Large intestine (tissue), 3 donors: ENCODE results near the gene WNT3. TPM values are rescaled to one million over a fixed set of nuclear protein-coding genes. Genes with fewer than 3 reads are reported as not detected.
"Not testable (repeated sequence)": the region's sequence is repeated elsewhere in the genome, so short reads cannot be mapped to it uniquely, and the experiment has no call there.

Experiments
- DNase-seq, 2 donors: peaks; one replicate each; pipeline versions ENCODE4 v3.0.0 to v3.0.0-alpha.2; 2013
- H3K27ac ChIP-seq: one replicate; pipeline ENCODE4 v1.5.1; 2013; ENCODE audit warnings: low read length
- H3K27me3 ChIP-seq: 2 replicates; pipeline ENCODE4 v1.6.1; 2013; ENCODE audit warnings: low read length; ENCODE audit not compliant: control insufficient read depth, insufficient read depth
- H3K36me3 ChIP-seq: 2 replicates; pipeline ENCODE4 v1.6.1; 2013; ENCODE audit warnings: low read length; ENCODE audit not compliant: control insufficient read depth, insufficient read depth
- H3K4me1 ChIP-seq: one replicate; pipeline ENCODE4 v1.6.1; 2013; ENCODE audit warnings: low read length; ENCODE audit not compliant: control insufficient read depth, insufficient read depth
- H3K4me3 ChIP-seq: one replicate; pipeline ENCODE4 v1.5.1; 2013; ENCODE audit warnings: low read length
- H3K9me3 ChIP-seq: one replicate; pipeline ENCODE4 v1.6.1; 2013; ENCODE audit warnings: mild to moderate bottlenecking, low read depth, low read length, moderate library complexity; ENCODE audit not compliant: control insufficient read depth
- WGBS: methylation state at CpG from one replicate; pipeline ENCODE4 v1.1.5; 2013; ENCODE audit warnings: low lambda C conversion rate; ENCODE audit not compliant: insufficient coverage; 5-methylcytosine and 5-hydroxymethylcytosine counted together
- polyA plus RNA-seq: library from polyadenylated mRNA; unstranded; fragments of 120-200 nt; gene quantifications from one replicate; pipeline ENCODE4 v1.2.1, GENCODE V29; 2013

Gene WNT3
- polyA plus RNA-seq, 1 donor, result 9.3 TPM

DNA sequence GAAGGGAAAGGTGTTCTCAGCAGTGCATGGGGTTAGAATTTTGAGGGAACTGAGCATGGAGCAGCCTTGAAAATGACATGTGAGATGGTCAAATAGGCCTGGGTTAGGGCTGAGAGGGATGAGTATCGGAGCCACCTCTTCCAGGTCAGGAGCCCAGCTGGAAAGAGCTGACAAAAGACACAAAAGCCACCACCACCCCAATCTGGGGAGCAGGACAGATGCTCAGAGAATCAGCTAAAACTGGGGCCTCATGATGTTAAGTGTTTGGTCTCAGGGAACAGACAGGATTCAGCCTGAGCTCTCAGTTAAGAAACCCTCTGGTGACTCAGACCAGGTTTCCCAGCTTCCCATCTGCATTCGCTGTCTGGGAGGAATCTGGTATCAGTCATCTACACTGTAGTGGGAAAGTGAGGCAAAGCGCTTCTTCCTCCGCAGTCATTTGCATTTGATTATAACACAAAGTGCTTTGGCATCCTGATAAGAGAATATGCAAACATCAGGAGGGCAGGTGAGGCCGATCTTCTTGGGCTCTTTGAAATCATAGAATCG lies 35.5 kb upstream of the WNT3 start:
- no peaks in the 10 kb centered on the region for H3K36me3 ChIP-seq
- H3K4me3 ChIP-seq, result no peak overlapping the region
- no peak overlapping the region for H3K27ac ChIP-seq
- H3K9me3 ChIP-seq, result peaks cover 3% of the 10 kb centered on the region
- peaks cover 36% of the 10 kb centered on the region for H3K27me3 ChIP-seq
- H3K4me1 ChIP-seq, result peaks cover 12% of the 10 kb centered on the region
- WGBS, result no CpG with 5 or more reads among the region's 6 CpGs
- DNase-seq, result no peak

DNA sequence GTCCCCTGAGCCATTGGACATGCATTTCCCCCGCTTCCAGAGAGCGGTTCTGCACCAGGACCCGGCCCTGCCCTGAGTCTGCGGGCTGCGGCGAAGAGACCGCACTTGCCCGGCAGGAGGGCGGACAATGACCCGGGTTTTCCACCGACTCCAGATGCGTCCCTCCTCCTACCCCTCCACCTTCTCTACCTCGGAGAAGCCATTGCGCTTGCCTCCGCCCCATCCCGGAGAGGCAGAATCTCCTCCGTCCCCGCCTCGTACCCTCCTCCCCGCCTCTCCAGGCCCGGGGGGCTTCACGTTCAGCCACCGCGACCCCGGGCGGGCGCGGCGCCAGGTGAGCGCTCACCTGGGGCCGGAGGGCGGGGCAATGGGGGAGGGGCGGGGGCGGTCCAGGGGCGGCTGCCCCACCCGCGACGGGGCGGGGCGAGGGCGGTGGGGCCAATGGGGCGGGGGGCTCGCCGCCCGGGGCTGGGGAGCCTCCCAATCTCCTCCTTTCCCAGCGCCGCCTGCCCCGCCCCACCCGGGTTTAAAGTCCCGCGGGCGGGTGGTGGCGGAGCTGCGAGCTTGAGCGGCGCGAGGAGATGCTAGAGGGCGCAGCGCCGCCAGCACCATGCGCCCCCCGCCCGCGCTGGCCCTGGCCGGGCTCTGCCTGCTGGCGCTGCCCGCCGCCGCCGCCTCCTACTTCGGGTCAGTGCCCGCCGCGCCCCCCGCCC lies 32.7 kb upstream of the WNT3 start, which contains the start of gene WNT9B:
TSS of gene WNT9B (plus strand) at position 555 of the 713 bp plus-strand sequence. CDS start at position 611, 56 bp downstream.
- no peaks in the 10 kb centered on the region for H3K36me3 ChIP-seq
- peaks cover 39% of the 10 kb centered on the region for H3K27me3 ChIP-seq
- no peak within 1 kb of the TSS for H3K27ac ChIP-seq
- peaks cover 17% of the 10 kb centered on the region for H3K4me1 ChIP-seq
- no CpG with 5 or more reads among the region's 75 CpGs for WGBS
- H3K9me3 ChIP-seq, result peaks cover 3% of the 10 kb centered on the region
- peak; percentile 72 to 90 for DNase-seq
- H3K4me3 ChIP-seq, result peak within 1 kb of the TSS; percentile 56

DNA sequence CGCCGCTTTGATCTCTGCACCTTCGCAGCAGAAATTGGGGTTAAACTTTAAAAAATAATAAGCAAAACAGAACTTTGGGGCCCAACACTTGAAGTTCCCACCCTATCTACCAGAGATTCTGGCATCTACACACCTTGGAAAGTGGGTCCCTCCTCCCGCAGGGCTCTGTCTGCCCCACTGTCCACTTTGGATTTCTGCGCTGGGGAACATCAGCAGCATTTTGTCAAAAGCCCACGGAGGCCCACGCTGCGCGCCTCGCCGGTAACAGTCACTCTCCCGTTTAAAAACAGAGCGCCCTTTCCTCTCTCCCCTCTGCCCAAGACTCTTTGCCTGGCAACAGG lies 32.2 kb upstream of the WNT3 start:
- no peak overlapping the region for H3K27ac ChIP-seq
- no peak for DNase-seq
- WGBS, result no CpG with 5 or more reads among the region's 13 CpGs
- H3K27me3 ChIP-seq, result peaks cover 39% of the 10 kb centered on the region
- peak overlapping the region; percentile 56 for H3K4me3 ChIP-seq
- peaks cover 17% of the 10 kb centered on the region for H3K4me1 ChIP-seq
- no peaks in the 10 kb centered on the region for H3K36me3 ChIP-seq
- H3K9me3 ChIP-seq, result peaks cover 3% of the 10 kb centered on the region

DNA sequence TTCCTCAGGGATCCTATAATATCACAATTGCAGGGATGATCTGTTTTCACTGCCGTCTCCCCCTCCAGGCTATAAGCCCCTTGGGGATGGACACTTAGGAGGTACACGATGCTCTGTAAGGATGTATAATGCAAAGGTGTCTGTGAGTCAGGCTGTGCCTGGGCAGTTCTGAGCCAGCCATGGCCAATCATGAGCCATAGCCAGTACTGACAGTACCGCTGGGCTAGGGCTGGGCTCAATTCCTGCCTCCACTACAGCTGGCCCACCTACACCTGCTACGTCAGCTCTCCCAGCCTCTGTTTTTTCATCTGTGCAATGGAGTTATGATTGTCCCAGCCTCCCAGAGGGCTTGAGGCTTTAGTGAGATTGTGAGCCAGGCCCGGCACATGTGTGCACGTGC lies 30.0 kb upstream of the WNT3 start:
- Histone ChIP-seq H3K4me3 (no peak overlapping the region), H3K9me3 (peaks cover 3% of the 10 kb centered on the region), H3K4me1 (peaks cover 17% of the 10 kb centered on the region), H3K36me3 (no peaks in the 10 kb centered on the region), H3K27me3 (peaks cover 37% of the 10 kb centered on the region), H3K27ac (no peak overlapping the region)
- no CpG with 5 or more reads among the region's 6 CpGs for WGBS
- no peak for DNase-seq

DNA sequence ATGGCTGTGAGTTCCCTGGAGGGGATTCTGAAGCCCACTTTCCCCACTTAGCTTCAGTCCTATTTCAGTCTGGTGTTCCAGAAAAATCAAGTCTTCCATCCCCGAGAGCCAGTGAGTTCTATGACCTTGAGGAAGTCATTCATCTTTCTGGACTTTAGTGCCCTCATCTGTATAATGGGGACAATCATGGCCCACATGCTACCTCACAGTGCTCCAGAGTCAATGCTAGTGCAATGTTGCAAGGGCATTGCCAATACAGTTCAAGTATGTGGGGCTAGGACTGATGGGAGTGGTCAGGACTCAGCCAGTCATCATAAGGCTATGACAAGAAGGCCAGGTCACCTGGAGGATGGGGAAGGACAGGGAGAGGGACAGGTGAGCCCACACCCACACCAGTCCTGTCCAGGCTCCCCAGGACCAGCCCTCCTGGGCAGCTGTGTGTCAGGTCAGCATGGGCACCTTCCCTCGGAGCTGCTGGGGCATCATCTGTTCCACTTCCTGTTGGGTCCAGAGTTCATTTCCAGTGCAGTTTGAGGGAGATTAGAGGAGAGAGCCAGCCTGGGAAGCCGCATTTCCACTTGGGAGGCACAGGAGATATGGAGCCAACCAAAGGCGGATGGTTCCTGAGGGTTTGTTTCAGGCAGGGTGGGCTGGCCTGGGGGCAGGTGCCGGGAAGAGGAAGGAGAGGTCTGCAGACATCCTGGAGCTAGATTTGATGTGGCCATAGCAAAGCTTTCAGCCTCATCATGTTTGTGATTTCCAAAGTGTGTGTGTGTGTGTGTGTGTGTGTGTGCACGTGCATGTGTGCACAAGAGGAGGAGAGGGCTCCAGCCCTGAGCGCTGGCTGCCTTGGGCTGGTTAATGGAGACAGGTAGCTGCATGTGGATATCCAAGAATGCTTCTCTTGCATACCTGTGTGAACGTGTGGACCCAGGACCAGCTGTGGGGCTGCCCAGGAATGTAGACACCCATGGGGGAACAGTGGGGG lies 29.0 kb upstream of the WNT3 start:
- Histone ChIP-seq H3K27me3 (peaks cover 31% of the 10 kb centered on the region), H3K36me3 (no peaks in the 10 kb centered on the region), H3K4me1 (peaks cover 17% of the 10 kb centered on the region), H3K4me3 (no peak overlapping the region), H3K9me3 (peaks cover 3% of the 10 kb centered on the region), H3K27ac (no peak overlapping the region)
- WGBS, result no CpG with 5 or more reads among the region's 8 CpGs
- peak in 1 of 2 donors; percentile 73 for DNase-seq

DNA sequence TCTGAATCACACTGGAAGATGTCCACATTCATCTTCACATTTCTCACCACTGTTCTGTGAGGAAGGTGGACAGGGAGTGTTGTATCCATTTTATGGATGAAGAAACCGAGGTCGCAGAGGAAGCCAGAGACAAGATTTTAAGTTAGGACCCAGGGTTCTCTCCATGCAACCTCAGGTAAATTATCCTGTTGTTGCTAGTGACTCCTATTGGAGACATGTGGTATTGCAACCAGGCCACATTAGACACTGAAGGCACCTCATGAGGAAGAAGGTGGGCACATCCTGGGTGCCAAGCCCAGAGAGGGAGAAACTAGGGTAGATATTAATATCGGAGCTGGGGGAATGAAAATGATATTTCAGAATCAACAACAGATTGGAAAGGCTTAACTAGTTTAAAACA lies 24.3 kb upstream of the WNT3 start:
- H3K27me3 ChIP-seq, result peaks cover 11% of the 10 kb centered on the region
- no CpG with 5 or more reads among the region's 3 CpGs for WGBS
- no peak overlapping the region for H3K4me3 ChIP-seq
- peaks cover 6% of the 10 kb centered on the region for H3K4me1 ChIP-seq
- no peaks in the 10 kb centered on the region for H3K36me3 ChIP-seq
- H3K9me3 ChIP-seq, result no peaks in the 10 kb centered on the region
- no peak overlapping the region for H3K27ac ChIP-seq
- DNase-seq, result no peak

DNA sequence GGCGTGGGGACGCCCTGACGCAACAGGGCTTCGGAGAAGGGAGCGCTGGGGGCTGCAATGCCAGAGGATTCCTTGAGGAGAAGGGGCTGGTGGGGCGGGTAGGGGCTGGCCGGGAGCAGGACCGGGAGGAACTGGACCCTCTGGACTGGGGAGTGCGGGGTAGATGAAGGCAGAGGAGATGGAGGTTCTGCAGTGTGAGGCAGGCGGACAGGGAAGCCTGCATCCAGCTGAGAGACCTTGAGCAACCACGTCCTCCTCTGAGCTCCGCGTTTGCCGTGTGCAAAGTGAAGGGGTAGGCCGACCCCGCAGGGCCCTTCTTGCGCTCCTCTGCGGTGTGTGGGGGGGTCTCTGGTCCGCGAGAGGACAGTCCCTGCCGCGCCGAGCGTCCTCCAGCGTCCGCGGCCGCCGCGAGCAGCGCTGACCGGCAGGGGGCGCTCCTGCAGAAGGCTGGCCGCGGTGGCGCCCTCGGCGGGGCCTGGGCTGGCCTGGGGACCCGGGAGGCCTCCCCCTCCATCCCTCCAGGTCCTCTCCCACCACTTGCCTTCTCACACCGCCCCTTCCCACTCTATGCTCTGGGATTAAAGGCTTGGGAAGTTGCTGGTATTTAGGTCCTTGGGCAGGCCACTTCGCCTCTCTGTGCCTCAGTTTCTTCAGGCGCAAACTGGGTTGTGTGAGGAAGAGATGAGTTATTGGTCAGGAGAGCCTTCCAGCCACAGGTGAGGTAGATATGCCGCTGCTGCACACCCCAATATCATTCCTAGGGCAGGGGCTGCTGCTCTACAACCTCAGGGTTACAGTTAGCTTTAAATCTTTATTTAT lies 23.3 kb upstream of the WNT3 start:
- H3K4me3 ChIP-seq, result no peak overlapping the region
- WGBS, result no CpG with 5 or more reads among the region's 43 CpGs
- peaks cover 11% of the 10 kb centered on the region for H3K27me3 ChIP-seq

DNA sequence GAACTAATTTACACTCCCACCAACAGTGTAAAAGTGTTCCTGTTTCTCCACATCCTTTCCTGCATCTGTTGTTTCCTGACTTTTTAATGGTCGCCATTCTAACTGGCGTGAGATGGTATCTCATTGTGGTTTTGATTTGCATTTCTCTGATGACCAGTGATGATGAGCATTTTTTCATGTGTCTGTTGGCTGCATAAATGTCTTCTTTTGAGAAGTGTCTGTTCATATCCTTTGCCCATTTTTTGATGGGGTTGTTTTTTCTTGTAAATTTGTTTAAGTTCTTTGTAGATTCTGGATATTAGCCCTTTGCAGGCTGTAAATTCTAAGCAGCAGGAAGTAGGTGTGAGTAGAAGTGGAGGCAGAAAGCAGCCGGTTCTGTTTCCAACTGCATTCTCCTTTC lies 22.1 kb upstream of the WNT3 start:
- not testable (repeated sequence) for H3K4me3 ChIP-seq, H3K4me1 ChIP-seq, H3K36me3 ChIP-seq, DNase-seq, H3K27ac ChIP-seq, H3K9me3 ChIP-seq
- H3K27me3 ChIP-seq, result peaks cover 11% of the 10 kb centered on the region
- no CpG with 5 or more reads among the region's 3 CpGs for WGBS

More for the DNA sequence above, 23.3 kb upstream of the WNT3 start:
- no peaks in the 10 kb centered on the region for H3K4me1 ChIP-seq
- no peak overlapping the region for H3K27ac ChIP-seq
- DNase-seq, result no peak
- no peaks in the 10 kb centered on the region for H3K36me3 ChIP-seq
- no peaks in the 10 kb centered on the region for H3K9me3 ChIP-seq

DNA sequence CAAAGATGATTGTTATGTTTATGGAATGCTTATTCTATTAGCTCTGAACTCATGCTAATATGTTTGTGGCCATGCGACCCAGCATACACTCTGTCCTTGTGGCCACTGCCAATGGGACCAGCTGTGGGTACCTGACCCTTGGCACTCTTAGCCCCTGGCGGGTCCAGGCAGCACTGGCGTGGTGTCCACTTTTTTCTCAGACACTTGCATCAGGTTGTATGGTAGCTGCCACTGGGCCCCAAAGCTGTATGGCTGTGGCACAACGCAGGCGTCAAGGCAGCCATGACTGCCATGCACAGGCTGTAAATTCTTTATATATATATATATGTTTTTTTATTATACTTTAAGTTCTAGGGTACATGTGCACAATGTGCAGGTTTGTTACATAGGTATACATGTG lies 20.7 kb upstream of the WNT3 start:
- H3K9me3 ChIP-seq, result no peaks in the 10 kb centered on the region
- no peak overlapping the region for H3K4me3 ChIP-seq
- no CpG with 5 or more reads among the region's 5 CpGs for WGBS
- H3K27me3 ChIP-seq, result peaks cover 11% of the 10 kb centered on the region
- no peak overlapping the region for H3K27ac ChIP-seq
- no peaks in the 10 kb centered on the region for H3K36me3 ChIP-seq
- no peak for DNase-seq
- H3K4me1 ChIP-seq, result no peaks in the 10 kb centered on the region

DNA sequence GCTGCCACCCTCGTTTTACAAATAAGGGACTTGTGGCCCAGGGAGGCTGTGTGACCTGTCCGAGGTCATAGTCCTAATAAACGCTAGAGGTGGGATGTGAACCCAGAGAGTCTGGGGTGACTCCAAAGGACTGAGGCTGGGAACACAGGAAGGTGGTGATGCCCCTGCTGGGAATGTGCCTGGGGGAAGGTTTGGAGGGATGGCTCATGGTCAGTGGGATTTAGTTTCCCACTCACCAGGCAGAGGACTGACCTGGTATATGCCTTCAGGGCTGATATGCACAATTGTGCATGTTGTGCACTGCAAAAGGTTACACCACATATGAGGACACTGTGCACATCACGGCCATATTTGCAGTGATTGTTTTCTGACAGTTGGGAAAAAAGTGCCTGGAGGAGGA lies 19.0 kb upstream of the WNT3 start:
- Histone ChIP-seq H3K36me3 (no peaks in the 10 kb centered on the region), H3K9me3 (no peaks in the 10 kb centered on the region), H3K27ac (no peak overlapping the region), H3K27me3 (peaks cover 11% of the 10 kb centered on the region), H3K4me1 (no peaks in the 10 kb centered on the region), H3K4me3 (no peak overlapping the region)
- no CpG with 5 or more reads among the region's 4 CpGs for WGBS
- DNase-seq, result no peak
